T-cell (primary cell): ENCODE results near the gene RAB4A. TPM values are rescaled to one million over a fixed set of nuclear protein-coding genes. Genes with fewer than 3 reads are reported as not detected.

ENCODE experiments used
- total RNA-seq, 35 experiments: library from RNA in 6 of 35; stranded (reverse) in 6 of 35; fragments of 120-200 nt in 1 of 35; gene quantifications; one replicate each; pipeline versions ENCODE4 v1.2.1 to v1.2.4 and lab custom pipeline; 2013 to 2026

Gene RAB4A
- total RNA-seq, 5 donors from 2014 or later (not counting 1 experiment from before 2014, with no cell fraction given), result 25.4 to 52.1 (median 44.6) TPM

Other genes with a start within 250 kb of the RAB4A start
- gene CCSAP, start 71.9 kb downstream of the RAB4A start, total RNA-seq, result 10 to 100 TPM in 2 of 5 donors, 1 to 10 TPM in 3; 7.9 to 11.4 (median 8.9) TPM
- gene ACTA1, start 163.0 kb downstream of the RAB4A start, total RNA-seq, result under 1 TPM in 1 of 5 donors, not detected in 4; 0.32 TPM
- 10 to 100 TPM; 32.3 to 47.6 (median 45.3) TPM for gene NUP133, start 237.2 kb downstream of the RAB4A start, total RNA-seq